Inflammatory macrophage (primary cell): ENCODE measurements around the gene CYP3A5.

ENCODE experiments used
- DNase-seq, 2 donors: peaks; one replicate each; pipeline ENCODE4 v3.0.0-alpha.2; 2020 to 2022

Gene CYP3A5

DNA sequence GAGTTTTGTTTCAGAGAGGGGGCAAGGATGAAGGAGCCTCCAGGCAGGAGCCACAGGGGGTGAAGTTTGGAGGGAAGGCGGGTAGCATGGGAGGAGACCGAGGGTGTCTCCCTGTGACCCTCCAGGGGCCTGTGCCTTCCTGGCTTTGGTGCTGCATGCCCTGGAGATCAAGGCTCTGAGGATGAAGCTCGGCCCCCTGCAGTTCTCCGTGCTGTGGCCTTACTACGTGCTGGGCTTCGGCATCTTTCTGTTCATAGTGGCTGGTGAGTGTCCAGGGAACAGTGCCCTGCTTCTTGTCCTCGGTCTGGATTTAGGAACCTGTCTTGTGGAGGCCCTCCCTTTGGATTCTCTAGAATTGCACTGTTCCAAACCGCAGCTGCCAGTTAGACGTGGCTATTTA lies 72.2 kb downstream of the CYP3A5 start:
- no peak for DNase-seq

- DNase-seq = no peak
Observed at GRCh38 chr7:99606531-99606930, 73.3 kb downstream of the CYP3A5 start.

DNA sequence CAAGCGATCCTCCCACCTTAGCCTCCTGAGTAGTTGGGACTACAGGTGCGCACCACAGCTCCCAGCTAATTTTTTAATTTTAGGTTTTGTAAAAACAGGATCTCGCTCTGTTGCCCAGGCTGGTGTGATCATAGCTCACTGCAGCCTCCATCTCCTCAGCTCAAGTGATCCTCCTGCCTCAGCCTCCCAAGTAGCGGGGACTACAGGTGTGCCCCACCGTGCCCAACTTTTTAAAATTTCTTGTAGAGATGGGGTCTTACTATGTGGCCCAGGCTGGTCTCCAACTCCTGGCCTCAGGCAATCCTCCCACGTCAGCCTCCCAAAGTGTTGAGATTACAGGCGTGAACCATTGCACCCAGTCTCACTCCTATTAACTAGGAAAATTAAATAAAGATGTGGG lies 74.3 kb downstream of the CYP3A5 start:
- DNase-seq = no peak

DNA sequence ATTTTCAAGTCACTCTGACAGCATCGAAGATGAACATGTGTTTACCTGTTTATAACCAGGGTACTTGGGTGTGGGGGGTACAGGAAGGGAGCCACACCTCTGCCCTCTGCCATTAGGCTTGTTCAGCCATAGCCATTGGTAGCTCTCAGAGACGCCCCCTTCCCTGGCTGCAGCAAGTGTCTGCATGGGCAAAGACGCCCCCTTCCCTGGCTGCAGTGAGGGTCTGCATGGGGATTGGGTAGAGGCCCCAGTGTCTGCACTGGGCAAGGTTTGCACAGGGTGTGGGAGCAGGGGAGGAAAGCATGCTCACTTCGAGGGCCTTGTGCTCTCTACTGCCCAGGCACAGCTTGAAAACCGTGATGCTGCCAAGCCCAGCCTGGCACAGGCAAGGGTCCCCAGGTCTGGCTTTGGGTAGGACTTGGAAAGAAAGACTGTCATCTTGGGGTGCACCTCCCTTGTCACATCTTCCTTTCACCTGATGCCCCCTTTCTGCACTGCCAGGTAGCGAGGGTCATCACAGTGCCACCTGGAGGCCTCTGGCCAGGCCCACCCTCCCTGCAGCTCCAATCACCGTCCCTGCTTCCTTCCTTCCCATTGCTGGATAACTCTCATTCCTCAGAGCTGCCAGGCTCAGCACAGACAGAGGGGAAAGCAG lies 78.0 kb downstream of the CYP3A5 start:
- no peak for DNase-seq

DNA sequence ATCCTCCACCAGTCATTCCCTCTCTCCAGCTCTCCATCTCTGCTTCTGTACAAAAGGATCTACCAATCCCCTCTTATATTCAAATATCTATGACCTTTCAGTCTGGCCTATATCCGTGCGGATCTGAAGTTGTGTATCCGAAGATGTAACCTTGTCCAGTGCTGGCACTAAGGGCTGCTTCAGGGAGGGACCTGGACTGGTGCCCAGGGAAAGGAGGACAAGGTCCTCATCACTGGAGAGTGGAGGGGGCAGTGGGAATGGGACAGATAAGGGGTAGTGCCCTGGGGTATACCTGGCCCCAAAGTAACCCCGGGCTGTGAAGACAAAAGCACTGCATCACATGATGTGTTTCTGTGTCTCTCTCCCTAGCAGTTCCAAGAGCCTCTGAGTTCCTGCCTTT lies 80.0 kb downstream of the CYP3A5 start:
- no peak for DNase-seq
